Rectal smooth muscle tissue (tissue), 1 donor: ENCODE results near the gene WWC2.

Experiments
- H3K27ac ChIP-seq: one replicate; pipeline ENCODE4 v1.7.0; 2013; ENCODE audit warnings: low read depth, low read length, inconsistent platforms
- H3K27me3 ChIP-seq: one replicate; pipeline ENCODE4 v1.7.0; 2013; ENCODE audit warnings: low read length; ENCODE audit not compliant: control insufficient read depth, insufficient read depth
- H3K36me3 ChIP-seq: one replicate; pipeline ENCODE4 v1.7.0; 2013; ENCODE audit warnings: low read length; ENCODE audit not compliant: control insufficient read depth, insufficient read depth
- H3K4me1 ChIP-seq: one replicate; pipeline ENCODE4 v1.7.0; 2013; ENCODE audit warnings: low read length; ENCODE audit not compliant: control insufficient read depth, insufficient read depth
- H3K4me3 ChIP-seq: one replicate; pipeline ENCODE4 v1.7.0; 2013; ENCODE audit warnings: low read length
- H3K9ac ChIP-seq: one replicate; pipeline ENCODE4 v1.7.0; 2013; ENCODE audit warnings: low read length

Gene WWC2

GRCh38 chr4:183082053-183082452 lies 17.0 kb upstream of the WWC2 start:
- Histone ChIP-seq H3K9ac (no peak overlapping the region), H3K27ac (no peak overlapping the region), H3K4me3 (no peak overlapping the region), H3K4me1 (no peaks in the 10 kb centered on the region), H3K36me3 (no peaks in the 10 kb centered on the region), H3K27me3 (no peaks in the 10 kb centered on the region)

DNA sequence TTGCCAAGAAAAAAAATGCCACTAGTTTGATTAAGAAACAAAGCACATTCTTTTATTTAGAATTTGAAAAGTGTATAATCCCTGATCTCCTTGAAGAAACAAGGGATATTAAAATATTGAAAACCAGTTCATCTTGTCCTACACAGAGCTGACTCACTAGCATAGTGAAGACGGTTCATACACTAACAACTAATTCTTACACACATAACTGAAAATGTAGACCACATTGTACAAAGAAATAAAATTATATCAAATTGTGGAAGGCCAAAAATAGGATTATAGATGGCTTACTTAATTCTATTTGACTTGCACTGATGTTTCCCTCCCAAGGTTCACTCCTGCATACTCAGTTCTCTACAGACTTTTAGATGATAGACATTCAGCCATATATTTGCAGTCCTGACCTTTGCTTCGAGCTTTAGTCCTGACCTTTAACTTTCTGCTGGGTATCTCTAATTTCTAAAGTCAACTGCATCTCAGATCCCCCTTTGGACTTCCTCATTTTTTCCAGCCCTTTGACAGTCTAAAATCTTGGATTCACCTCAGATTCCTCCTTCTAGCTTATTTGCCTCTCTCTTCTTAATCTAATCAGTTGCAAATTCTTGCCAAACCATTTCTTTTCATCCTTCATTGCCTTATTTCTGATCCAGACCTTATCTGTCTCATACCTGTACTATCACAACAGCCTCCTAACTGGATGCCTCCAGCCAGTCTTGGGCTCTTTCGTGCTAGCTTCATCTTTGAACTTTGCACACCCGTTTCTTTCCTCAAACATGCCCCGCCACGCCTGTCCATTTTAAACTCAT lies 4.5 kb upstream of the WWC2 start:
- Histone ChIP-seq H3K27me3 (peaks cover 15% of the 10 kb centered on the region), H3K27ac (no peak overlapping the region)

GRCh38 chr4:183095199-183095512 lies 3.9 kb upstream of the WWC2 start:
- Histone ChIP-seq H3K27me3 (peaks cover 16% of the 10 kb centered on the region), H3K4me3 (no peak overlapping the region), H3K36me3 (no peaks in the 10 kb centered on the region), H3K9ac (no peak overlapping the region), H3K4me1 (no peaks in the 10 kb centered on the region), H3K27ac (no peak overlapping the region)

More for the DNA sequence above, 4.5 kb upstream of the WWC2 start:
- Histone ChIP-seq H3K9ac (no peak overlapping the region), H3K4me3 (no peak overlapping the region), H3K36me3 (no peaks in the 10 kb centered on the region), H3K4me1 (no peaks in the 10 kb centered on the region)

DNA sequence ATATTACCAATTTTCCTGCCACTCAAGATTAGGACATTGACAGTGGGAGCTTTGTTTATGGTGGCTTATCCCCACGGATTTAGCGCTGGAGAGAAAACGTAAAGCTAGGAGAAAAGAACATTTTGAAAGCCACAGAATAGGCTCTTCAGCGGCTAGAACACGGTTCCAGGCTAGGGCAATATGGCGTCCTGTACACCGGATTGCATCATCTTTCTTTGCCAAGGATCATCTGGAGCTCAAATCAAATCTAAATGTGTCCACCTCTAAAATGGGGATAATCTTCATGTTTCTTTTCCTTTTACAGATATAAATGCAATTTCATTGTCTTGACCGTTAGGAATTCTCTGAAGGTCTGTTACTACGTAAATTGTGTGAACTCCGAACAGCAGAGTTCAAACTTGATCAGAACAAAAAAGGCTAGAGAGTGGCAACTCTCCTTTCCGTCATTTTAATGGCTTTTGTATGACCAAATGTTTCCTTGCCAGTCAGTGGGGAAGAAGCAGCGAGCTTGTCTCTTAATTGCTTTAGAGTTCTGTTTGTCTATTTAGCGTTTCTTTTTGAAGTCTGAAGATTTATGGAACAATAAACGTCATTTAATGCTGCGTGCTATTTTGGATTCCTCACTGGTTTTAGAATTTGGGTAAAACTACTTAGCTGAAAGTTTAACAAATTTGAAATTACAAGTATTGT lies 2.6 kb upstream of the WWC2 start:
- no peak overlapping the region for H3K27ac ChIP-seq

DNA sequence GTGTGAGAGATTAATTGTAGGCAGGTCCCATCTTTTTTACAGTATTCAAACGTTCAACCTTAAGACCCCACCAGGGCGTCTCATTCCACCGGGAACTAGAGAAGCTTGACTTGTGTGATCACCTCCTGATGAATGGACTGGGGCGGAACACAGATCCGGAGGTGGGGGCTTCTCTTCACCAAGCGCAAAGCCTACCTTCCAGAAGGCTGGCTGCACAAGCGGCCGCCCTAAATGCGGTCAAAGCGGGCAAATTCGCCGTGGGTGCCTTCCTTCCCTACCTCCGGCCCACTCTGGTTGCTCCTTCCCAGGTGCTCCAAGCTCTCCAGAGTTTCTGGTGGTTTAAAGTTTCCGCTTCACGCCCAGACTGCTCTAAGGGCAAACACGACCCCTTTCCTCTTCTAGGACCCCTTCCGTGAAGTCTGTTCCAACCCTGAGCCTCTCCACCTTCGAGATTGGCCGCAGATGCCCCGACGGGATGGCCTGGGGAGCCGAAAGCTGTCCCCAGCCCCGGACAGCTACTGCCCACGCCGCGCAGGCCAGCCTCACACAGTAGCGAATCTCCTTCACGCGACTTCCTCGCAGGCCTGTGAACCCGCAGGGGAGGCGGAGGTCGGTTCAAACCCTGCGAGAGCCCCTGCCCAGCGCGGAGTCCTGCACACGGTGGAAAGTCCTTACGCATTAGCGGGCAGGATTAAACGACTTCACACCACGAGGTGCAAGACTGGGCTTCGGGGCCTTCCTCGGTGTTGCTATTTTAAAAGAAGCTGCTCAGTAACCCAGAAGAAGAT lies 1.6 kb upstream of the WWC2 start:
- H3K27me3 ChIP-seq, result peaks cover 16% of the 10 kb centered on the region
- no peaks in the 10 kb centered on the region for H3K36me3 ChIP-seq
- peaks cover 2% of the 10 kb centered on the region for H3K4me1 ChIP-seq
- H3K4me3 ChIP-seq, result peak overlapping the region; percentile 64
- H3K9ac ChIP-seq, result no peak overlapping the region
- H3K27ac ChIP-seq, result peak overlapping the region; percentile 66

More for the DNA sequence above, 2.6 kb upstream of the WWC2 start:
- Histone ChIP-seq H3K36me3 (no peaks in the 10 kb centered on the region), H3K4me3 (no peak overlapping the region), H3K4me1 (peaks cover 2% of the 10 kb centered on the region), H3K9ac (no peak overlapping the region), H3K27me3 (peaks cover 16% of the 10 kb centered on the region)

DNA sequence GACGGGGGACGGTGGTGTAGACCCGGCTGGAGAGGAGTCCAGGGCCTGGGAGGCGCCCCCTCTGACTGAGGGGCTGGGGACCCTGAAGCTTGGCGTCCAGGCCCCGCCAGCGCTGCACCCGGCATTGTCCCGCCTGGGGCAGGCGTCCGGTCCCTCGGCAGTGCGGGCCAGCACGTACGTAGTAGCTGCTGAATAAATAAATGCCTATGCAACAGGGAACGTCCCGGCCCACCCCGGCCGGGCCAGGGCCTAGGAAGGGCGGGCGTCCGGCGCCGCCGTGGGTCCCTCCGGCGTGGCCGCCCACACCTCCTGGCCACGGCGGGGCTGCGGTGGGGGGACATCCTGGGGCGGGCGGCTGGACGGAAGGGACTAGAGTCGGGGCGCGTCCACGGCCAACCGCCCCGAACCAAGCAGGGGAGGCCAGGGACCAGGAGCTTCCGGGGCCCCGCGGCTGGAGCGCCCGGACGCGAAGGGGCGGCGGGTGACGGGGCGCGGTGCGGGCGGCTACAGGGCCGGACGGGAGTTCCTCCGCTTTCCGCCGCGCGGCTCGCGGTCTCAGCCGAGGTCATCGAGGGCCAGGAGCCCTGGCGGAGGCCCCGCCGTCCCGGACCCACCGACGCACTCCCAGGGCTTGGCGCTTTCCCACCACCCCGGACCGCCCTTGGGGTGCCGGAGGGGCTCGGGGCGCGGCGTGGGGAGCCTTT lies 886 bp upstream of the WWC2 start:
- peaks cover 16% of the 10 kb centered on the region for H3K27me3 ChIP-seq
- H3K4me3 ChIP-seq, result peak overlapping the region; percentile 64
- peak overlapping the region; percentile 2 for H3K9ac ChIP-seq
- H3K4me1 ChIP-seq, result peaks cover 2% of the 10 kb centered on the region
- H3K36me3 ChIP-seq, result no peaks in the 10 kb centered on the region
- peak overlapping the region; percentile 66 for H3K27ac ChIP-seq

DNA sequence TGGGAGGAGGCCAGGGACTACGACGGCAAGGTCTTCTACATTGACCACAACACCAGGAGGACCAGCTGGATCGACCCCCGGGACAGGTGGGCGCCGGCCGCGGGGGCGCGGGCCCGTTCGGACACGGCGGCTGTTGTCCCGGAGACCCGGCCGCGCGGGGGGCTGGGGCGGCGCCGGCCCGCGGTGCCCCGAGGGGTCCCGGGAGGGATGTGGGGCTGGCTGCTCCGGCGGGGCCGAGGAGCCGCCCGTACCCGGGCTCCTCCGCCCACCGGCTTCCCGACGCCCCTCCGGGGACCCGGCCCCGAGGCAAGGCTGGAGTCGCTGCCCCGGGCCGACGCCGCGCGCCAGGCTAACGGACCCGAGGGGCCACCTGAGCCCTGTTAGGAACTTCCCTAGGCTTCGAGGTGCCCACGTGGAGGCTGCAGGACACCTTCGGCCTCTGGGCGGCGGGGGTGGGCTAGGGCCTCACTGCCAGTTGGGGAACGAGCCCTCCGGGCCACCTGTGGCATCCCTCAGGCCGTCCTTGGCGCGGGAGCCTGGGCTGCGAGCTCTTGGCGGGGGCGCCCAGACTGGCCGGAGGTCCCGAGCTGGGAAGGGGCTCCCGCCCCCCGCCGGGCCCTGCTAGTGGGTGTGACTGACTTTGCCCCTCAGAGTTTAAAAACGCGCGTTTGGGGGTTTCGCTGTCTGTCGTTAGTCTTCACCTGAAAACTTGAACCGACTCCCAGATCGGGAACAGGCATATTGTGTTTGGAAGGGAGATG lies 660 bp downstream of the WWC2 start:
- Histone ChIP-seq H3K36me3 (no peaks in the 10 kb centered on the region), H3K4me3 (peak overlapping the region; percentile 64), H3K27ac (peak overlapping the region; percentile 66), H3K27me3 (peaks cover 16% of the 10 kb centered on the region), H3K9ac (peak overlapping the region; percentile 53), H3K4me1 (peaks cover 2% of the 10 kb centered on the region)

GRCh38 chr4:183100298-183100599 lies 1.2 kb downstream of the WWC2 start:
- H3K4me3 ChIP-seq, result peak overlapping the region; percentile 64
- no peaks in the 10 kb centered on the region for H3K36me3 ChIP-seq
- no peak overlapping the region for H3K9ac ChIP-seq
- H3K27me3 ChIP-seq, result peaks cover 16% of the 10 kb centered on the region
- no peak overlapping the region for H3K27ac ChIP-seq
- peaks cover 2% of the 10 kb centered on the region for H3K4me1 ChIP-seq

GRCh38 chr4:183100827-183101226 lies 1.8 kb downstream of the WWC2 start:
- H3K27me3 ChIP-seq, result peaks cover 16% of the 10 kb centered on the region
- H3K4me1 ChIP-seq, result peaks cover 2% of the 10 kb centered on the region
- peak overlapping the region; percentile 38 for H3K4me3 ChIP-seq
- no peaks in the 10 kb centered on the region for H3K36me3 ChIP-seq
- no peak overlapping the region for H3K9ac ChIP-seq
- H3K27ac ChIP-seq, result no peak overlapping the region

DNA sequence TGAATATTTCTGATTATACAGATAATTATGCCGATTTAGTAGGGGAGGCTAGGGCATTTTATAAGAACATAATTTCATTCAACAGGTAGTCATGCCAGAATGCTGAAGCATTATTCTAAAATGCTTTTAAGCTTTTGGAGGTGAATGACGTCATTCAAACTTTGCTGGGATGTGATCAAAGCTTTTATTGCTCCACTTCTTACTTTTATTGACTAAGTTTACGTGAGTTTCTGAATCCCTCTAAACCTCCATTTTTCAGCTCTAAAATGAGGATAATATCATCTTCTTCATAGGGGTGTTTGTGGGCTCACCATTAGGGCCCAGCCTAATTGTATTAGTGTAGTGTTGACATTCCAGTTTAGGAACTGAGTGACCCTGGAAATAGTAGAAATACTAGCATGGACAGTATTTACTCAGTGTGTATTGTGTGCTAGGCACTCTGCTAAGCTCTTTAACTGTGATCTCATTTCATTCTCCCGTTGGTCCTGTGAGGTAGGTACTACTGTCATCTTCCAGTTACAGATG lies 3.0 kb downstream of the WWC2 start:
- no peaks in the 10 kb centered on the region for H3K36me3 ChIP-seq
- H3K4me1 ChIP-seq, result peaks cover 2% of the 10 kb centered on the region
- H3K27me3 ChIP-seq, result peaks cover 16% of the 10 kb centered on the region
- H3K4me3 ChIP-seq, result no peak overlapping the region
- no peak overlapping the region for H3K27ac ChIP-seq
- H3K9ac ChIP-seq, result no peak overlapping the region

- no peak overlapping the region for H3K4me3 ChIP-seq
- no peak overlapping the region for H3K27ac ChIP-seq
- H3K4me1 ChIP-seq, result peaks cover 2% of the 10 kb centered on the region
- no peaks in the 10 kb centered on the region for H3K36me3 ChIP-seq
- H3K9ac ChIP-seq, result no peak overlapping the region
- no peaks in the 10 kb centered on the region for H3K27me3 ChIP-seq
Observed at GRCh38 chr4:183105092-183105491, 6.0 kb downstream of the WWC2 start.
